ENCODE data around the gene TBL1XR1. TPM values are rescaled to one million over a fixed set of nuclear protein-coding genes. Genes with fewer than 3 reads are reported as not detected.
"Not testable (repeated sequence)": the region's sequence is repeated elsewhere in the genome, so short reads cannot be mapped to it uniquely, and the experiment has no call there.

Gene TBL1XR1
- total RNA-seq, 2 experiments from 2014 or later, result 63.2 to 67.8 TPM

DNA sequence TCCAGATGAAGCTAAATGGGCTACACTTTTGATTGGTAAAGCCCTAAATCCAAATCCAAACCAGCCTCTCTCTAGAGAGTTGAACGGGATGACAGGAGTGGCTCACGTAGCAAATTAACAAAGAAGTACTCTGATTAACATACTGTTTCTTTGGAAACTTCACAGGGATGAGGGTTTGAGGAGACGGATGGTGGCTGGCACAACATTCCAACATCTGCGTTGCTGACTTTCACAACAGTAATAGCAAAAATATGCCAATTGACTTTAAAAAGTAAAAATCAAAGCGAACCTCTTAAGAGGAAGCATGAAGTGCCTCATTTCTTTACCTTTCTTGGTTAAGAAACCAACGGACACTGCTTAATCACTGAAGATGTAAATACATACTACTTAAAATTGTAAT lies 181.4 kb downstream of the TBL1XR1 start:
- intact Hi-C loops (cut with DNase I, micrococcal nuclease), result no loop called here
- CTCF ChIA-PET, result no interaction called here
- no peaks in the 10 kb centered on the region for H3K27me3 Mint-ChIP-seq
- peaks cover 23% of the 10 kb centered on the region for H3K36me3 Mint-ChIP-seq (ENCODE audit: low read depth)
- Histone ChIP-seq H3K4me1 (ENCODE audit: insufficient read depth, low read length) (no peaks in the 10 kb centered on the region), H3K4me3 (ENCODE audit: low read length) (no peak overlapping the region), H3K9me3 (ENCODE audit: control insufficient read depth in 1 of 2, insufficient read depth in 1 of 2, low read length in 2 of 2) (no peaks in the 10 kb centered on the region), H3K36me3 (ENCODE audit: insufficient read depth, low read length) (no peaks in the 10 kb centered on the region), H3K27ac (ENCODE audit: low read depth in 1 of 2, low read length in 2 of 2) (no peak overlapping the region), H3K27me3 (ENCODE audit: control insufficient read depth in 1 of 2, insufficient read depth in 2 of 2, low read length in 2 of 2) (no peaks in the 10 kb centered on the region)
- POLR2A ChIA-PET, result no interaction called here
- no peaks in the 10 kb centered on the region for H3K4me1 Mint-ChIP-seq (ENCODE audit: low read depth)
- no peak overlapping the region for H3K27ac Mint-ChIP-seq
- no peak overlapping the region for H3K4me3 Mint-ChIP-seq
- no peaks in the 10 kb centered on the region for H3K9me3 Mint-ChIP-seq
- no peak for DNase-seq
- TF ChIP-seq, protein P1, sequence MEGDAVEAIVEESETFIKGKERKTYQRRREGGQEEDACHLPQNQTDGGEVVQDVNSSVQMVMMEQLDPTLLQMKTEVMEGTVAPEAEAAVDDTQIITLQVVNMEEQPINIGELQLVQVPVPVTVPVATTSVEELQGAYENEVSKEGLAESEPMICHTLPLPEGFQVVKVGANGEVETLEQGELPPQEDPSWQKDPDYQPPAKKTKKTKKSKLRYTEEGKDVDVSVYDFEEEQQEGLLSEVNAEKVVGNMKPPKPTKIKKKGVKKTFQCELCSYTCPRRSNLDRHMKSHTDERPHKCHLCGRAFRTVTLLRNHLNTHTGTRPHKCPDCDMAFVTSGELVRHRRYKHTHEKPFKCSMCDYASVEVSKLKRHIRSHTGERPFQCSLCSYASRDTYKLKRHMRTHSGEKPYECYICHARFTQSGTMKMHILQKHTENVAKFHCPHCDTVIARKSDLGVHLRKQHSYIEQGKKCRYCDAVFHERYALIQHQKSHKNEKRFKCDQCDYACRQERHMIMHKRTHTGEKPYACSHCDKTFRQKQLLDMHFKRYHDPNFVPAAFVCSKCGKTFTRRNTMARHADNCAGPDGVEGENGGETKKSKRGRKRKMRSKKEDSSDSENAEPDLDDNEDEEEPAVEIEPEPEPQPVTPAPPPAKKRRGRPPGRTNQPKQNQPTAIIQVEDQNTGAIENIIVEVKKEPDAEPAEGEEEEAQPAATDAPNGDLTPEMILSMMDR (IDR thresholded peaks at IDR 0.05), result no peak
- ATAC-seq (ENCODE audit: poor library complexity), result no peak

DNA sequence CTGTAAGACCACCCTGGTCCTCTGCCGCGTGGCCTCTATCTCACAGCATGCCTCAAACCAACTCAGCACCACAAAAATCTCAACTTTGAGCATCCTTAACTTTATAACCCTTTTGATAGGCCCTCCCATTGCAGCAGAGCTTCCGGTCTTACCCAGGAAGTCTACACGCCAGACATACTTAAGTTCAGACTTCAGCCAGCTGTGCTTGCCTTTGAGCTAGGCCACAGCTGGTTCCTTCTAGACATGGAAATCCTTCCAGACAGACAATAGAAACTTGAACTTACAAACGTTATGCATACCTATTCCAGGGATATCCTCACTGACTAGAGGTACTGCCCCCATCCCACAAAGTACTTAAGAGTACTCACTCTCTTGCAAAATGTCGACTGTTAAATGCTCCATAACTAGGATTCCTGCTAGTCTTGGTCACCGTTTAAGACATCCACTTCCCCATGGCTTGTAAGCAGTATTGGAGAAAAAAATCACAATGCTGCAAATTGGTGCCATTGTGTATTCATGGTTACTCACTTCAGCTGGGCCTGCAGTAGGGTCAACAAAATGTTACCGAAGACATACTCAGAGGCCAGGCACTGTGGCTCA lies 183.5 kb downstream of the TBL1XR1 start:
- Histone ChIP-seq H3K4me1 (ENCODE audit: insufficient read depth, low read length) (no peaks in the 10 kb centered on the region), H3K27me3 (ENCODE audit: control insufficient read depth in 1 of 2, insufficient read depth in 2 of 2, low read length in 2 of 2) (no peaks in the 10 kb centered on the region), H3K9me3 (ENCODE audit: control insufficient read depth in 1 of 2, insufficient read depth in 1 of 2, low read length in 2 of 2) (no peaks in the 10 kb centered on the region), H3K4me3 (ENCODE audit: low read length) (no peak overlapping the region), H3K27ac (ENCODE audit: low read depth in 1 of 2, low read length in 2 of 2) (no peak overlapping the region), H3K36me3 (ENCODE audit: insufficient read depth, low read length) (no peaks in the 10 kb centered on the region)
- H3K9me3 Mint-ChIP-seq, result no peaks in the 10 kb centered on the region
- H3K36me3 Mint-ChIP-seq (ENCODE audit: low read depth), result peaks cover 15% of the 10 kb centered on the region
- ChIA-PET CTCF (no interaction called here), POLR2A (no interaction called here)
- H3K4me1 Mint-ChIP-seq (ENCODE audit: low read depth), result no peaks in the 10 kb centered on the region
- no peaks in the 10 kb centered on the region for H3K27me3 Mint-ChIP-seq
- ATAC-seq (ENCODE audit: poor library complexity), result no peak
- no peak overlapping the region for H3K27ac Mint-ChIP-seq
- TF ChIP-seq, protein P1 (IDR thresholded peaks at IDR 0.05), result no peak
- no peak overlapping the region for H3K4me3 Mint-ChIP-seq
- no peak for DNase-seq
- intact Hi-C loops (cut with DNase I, micrococcal nuclease), result no loop called here

DNA sequence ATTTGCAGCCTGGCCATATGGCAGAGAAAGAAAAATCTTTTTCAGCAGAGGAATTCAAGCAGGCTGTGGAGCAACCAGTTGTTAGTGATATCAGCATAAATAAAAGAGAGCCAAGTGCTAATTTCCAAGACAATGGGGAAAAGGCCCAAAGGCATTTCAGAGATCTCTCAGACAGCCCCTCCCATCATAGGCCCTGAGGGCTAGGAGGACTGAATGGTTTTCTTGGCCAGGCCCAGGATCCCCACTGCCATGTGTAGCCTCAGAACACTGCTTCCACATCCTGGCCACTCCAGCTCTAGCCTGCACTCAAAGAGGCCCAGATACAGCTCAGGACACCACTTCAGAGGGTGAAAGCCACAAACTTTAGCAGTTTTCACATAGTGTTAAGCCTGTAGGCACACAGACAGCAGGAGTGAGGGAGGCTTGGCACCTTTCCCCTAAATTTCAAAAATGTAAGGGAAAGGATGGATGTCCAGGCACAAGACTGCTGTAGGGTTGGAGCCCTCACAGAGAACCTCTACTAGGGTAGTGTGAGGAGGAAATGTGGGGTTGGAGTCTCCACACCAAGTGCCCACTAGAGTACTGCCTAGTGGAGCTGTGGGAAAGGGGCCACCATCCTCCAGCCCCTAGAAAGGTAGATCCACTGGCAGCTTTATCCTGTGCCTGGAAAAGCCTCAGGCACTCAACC lies 191.4 kb downstream of the TBL1XR1 start:
- Mint-ChIP-seq H3K4me1 (ENCODE audit: low read depth) (no peaks in the 10 kb centered on the region), H3K27me3 (no peaks in the 10 kb centered on the region), H3K4me3 (no peak overlapping the region), H3K9me3 (peaks cover 10% of the 10 kb centered on the region), H3K36me3 (ENCODE audit: low read depth) (peaks cover 10% of the 10 kb centered on the region), H3K27ac (no peak overlapping the region)
- POLR2A ChIA-PET, result no interaction called here
- no peaks in the 10 kb centered on the region for H3K27me3 ChIP-seq (ENCODE audit: control insufficient read depth in 1 of 2, insufficient read depth in 2 of 2, low read length in 2 of 2)
- TF ChIP-seq, protein P1 (IDR thresholded peaks at IDR 0.05), result no peak
- no peaks in the 10 kb centered on the region for H3K4me1 ChIP-seq (ENCODE audit: insufficient read depth, low read length)
- H3K36me3 ChIP-seq (ENCODE audit: insufficient read depth, low read length), result no peaks in the 10 kb centered on the region
- no peak overlapping the region for H3K27ac ChIP-seq (ENCODE audit: low read depth in 1 of 2, low read length in 2 of 2)
- CTCF ChIA-PET, result no interaction called here
- H3K4me3 ChIP-seq (ENCODE audit: low read length), result no peak overlapping the region
- H3K9me3 ChIP-seq (ENCODE audit: control insufficient read depth in 1 of 2, insufficient read depth in 1 of 2, low read length in 2 of 2), result peaks cover 9 to 17% of the 10 kb centered on the region in 2 experiments
- DNase-seq, result no peak
- intact Hi-C loops (cut with DNase I, micrococcal nuclease), result no loop called here
- ATAC-seq (ENCODE audit: poor library complexity), result no peak

DNA sequence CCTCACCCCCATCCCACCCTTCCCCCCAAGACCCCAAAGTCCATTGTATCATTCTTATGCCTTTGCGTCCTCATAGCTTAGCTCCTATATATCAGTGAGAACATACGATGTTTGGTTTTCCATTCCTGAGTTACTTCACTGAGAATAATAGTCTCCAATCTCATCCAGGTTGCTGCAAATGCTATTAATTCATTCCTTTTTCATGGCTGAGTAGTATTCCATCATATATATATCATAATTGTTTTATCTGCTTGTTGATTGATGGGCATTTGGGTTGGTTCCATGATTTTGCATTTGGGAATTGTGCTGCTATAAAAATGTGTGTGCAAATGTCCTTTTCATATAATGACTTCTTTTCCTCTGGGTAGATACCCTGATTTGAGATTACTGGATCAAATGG lies 197.1 kb downstream of the TBL1XR1 start:
- DNase-seq; H3K4me1 ChIP-seq (ENCODE audit: insufficient read depth, low read length); H3K36me3 ChIP-seq (ENCODE audit: insufficient read depth, low read length); intact Hi-C loops (cut with DNase I, micrococcal nuclease); H3K27ac ChIP-seq (ENCODE audit: low read depth in 1 of 2, low read length in 2 of 2); H3K4me1 Mint-ChIP-seq (ENCODE audit: low read depth); H3K27ac Mint-ChIP-seq; POLR2A ChIA-PET; ATAC-seq (ENCODE audit: poor library complexity); H3K27me3 Mint-ChIP-seq; H3K36me3 Mint-ChIP-seq (ENCODE audit: low read depth); H3K4me3 Mint-ChIP-seq; H3K27me3 ChIP-seq (ENCODE audit: control insufficient read depth in 1 of 2, insufficient read depth in 2 of 2, low read length in 2 of 2); CTCF ChIA-PET; H3K9me3 ChIP-seq (ENCODE audit: control insufficient read depth in 1 of 2, insufficient read depth in 1 of 2, low read length in 2 of 2); H3K4me3 ChIP-seq (ENCODE audit: low read length): not testable (repeated sequence)
- peaks cover 13% of the 10 kb centered on the region for H3K9me3 Mint-ChIP-seq

Measured in CD4-positive, alpha-beta T cell (primary cell).